ENCODE data around the gene KITLG. TPM values are rescaled to one million over a fixed set of nuclear protein-coding genes. Genes with fewer than 3 reads are reported as not detected.

Gene KITLG
- total RNA-seq, 4 donors from 2014 or later = 10.5 to 44.6 (median 29.1) TPM

DNA sequence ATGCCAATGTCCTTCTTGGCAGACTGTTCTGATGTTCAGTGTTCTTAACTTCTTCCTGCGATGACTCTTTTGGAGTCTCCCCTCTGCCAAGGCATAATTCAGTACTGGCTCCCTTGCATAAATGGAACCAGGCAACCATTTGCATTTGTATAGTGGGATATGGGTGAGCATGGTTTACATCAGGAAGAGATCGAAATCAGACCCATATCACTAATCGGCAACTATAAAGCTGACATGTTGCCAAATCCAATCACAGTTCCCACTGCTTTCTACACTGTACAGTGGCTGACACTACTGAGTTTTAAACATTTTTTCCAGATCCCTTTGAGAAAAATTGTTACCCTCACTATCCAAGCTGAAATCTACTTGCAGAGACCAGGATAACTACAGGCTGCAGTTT is 83.8 kb downstream of the KITLG start:
- no peak overlapping the region for H3K4me3 ChIP-seq
- H3K4me1 ChIP-seq = no peaks in the 10 kb centered on the region
- no peaks in the 10 kb centered on the region for H3K9me3 ChIP-seq
- H3K36me3 ChIP-seq = peaks cover 0 to 6% (median 0%) of the 10 kb centered on the region in 4 donors
- TF ChIP-seq EP300 (IDR thresholded peaks at IDR 0.05; ENCODE audit: low read depth) (no peak), POLR2AphosphoS5 (IDR thresholded peaks at IDR 0.05) (no peak), POLR2A (IDR thresholded peaks at IDR 0.05) (no peak)
- TF ChIP-seq, protein P1, sequence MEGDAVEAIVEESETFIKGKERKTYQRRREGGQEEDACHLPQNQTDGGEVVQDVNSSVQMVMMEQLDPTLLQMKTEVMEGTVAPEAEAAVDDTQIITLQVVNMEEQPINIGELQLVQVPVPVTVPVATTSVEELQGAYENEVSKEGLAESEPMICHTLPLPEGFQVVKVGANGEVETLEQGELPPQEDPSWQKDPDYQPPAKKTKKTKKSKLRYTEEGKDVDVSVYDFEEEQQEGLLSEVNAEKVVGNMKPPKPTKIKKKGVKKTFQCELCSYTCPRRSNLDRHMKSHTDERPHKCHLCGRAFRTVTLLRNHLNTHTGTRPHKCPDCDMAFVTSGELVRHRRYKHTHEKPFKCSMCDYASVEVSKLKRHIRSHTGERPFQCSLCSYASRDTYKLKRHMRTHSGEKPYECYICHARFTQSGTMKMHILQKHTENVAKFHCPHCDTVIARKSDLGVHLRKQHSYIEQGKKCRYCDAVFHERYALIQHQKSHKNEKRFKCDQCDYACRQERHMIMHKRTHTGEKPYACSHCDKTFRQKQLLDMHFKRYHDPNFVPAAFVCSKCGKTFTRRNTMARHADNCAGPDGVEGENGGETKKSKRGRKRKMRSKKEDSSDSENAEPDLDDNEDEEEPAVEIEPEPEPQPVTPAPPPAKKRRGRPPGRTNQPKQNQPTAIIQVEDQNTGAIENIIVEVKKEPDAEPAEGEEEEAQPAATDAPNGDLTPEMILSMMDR (IDR thresholded peaks at IDR 0.05) = no peak
- no peaks in the 10 kb centered on the region for H3K27me3 ChIP-seq
- in situ Hi-C loops (cut with MboI; ENCODE audit: low pct_ligation_motif_present in 1 of 4, low pct_unique_long_range_greater_than_20kb in 1 of 4, low sequenced_read_pairs in 3 of 4) (no loop called here), intact Hi-C loops (cut with DNase I; ENCODE audit: low total_unique reads) (no loop called here)
- 93% methylated on average over 2 to 3 of the region's 3 CpGs for WGBS, 2 donors (ENCODE audit: low coverage in 1 of 2)
- DNase-seq = no peak
- no peak overlapping the region for H3K27ac ChIP-seq

DNA sequence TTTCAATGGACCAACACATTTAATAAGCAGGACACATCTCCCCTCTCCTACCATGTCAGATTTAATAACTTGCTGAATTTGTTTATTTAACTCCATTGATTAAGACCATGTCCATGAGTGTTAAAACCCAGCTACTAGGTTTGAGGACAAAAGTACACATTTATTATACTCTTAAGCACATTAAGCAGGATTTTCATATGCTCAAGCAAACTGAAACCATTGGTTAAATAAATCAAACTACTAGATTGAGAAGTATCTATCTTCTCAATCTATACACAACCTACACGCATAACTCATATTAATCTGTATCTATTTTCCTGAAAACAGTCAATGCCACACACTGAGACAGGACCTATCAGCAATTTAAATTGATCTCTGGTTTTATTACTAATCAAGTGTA is 85.2 kb downstream of the KITLG start:
- TF ChIP-seq, protein P1 (IDR thresholded peaks at IDR 0.05) = no peak
- TF ChIP-seq POLR2AphosphoS5 (IDR thresholded peaks at IDR 0.05) = no peak
- TF ChIP-seq POLR2A (IDR thresholded peaks at IDR 0.05) = no peak
- TF ChIP-seq EP300 (IDR thresholded peaks at IDR 0.05; ENCODE audit: low read depth) = no peak
- no peaks in the 10 kb centered on the region for H3K4me1 ChIP-seq
- H3K4me3 ChIP-seq = no peak overlapping the region
- H3K27me3 ChIP-seq = no peaks in the 10 kb centered on the region
- no peak for DNase-seq
- H3K36me3 ChIP-seq = peaks cover 0 to 6% (median 0%) of the 10 kb centered on the region in 4 donors
- in situ Hi-C loops (cut with MboI; ENCODE audit: low pct_ligation_motif_present in 1 of 4, low pct_unique_long_range_greater_than_20kb in 1 of 4, low sequenced_read_pairs in 3 of 4) = no loop called here
- H3K27ac ChIP-seq = no peak overlapping the region
- no peaks in the 10 kb centered on the region for H3K9me3 ChIP-seq
- intact Hi-C loops (cut with DNase I; ENCODE audit: low total_unique reads) = no loop called here
- 91 to 94% methylated on average over 1 of the region's 1 CpG for WGBS, 2 donors (ENCODE audit: low coverage in 1 of 2)

DNA sequence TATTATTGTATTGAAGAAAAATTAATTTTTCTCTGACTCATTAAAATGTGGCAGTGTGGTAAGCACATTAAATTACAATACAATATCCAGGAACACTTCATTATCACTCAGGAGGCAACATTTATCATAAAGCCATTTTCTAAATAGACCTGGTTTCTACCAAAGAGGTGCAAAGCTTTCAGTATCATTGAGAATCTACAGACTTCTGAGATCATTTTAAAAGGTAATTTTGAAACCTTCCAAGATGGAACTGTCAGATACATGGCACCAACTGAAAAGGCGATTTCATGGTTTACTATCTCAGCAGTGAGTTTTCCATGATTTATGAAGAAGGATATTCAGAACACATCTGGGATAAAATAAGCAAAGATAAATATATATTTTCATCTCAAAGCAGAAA is 85.8 kb downstream of the KITLG start:
- Histone ChIP-seq H3K36me3 (peaks cover 0 to 6% (median 0%) of the 10 kb centered on the region in 4 donors), H3K9me3 (no peaks in the 10 kb centered on the region), H3K4me1 (no peaks in the 10 kb centered on the region), H3K27ac (no peak overlapping the region), H3K27me3 (no peaks in the 10 kb centered on the region), H3K4me3 (no peak overlapping the region)
- TF ChIP-seq POLR2AphosphoS5 (IDR thresholded peaks at IDR 0.05) = no peak
- TF ChIP-seq EP300 (IDR thresholded peaks at IDR 0.05; ENCODE audit: low read depth) = no peak
- TF ChIP-seq, protein P1 (IDR thresholded peaks at IDR 0.05) = no peak
- no peak for TF ChIP-seq POLR2A (IDR thresholded peaks at IDR 0.05)
- 76 to 82% methylated on average over 1 of the region's 1 CpG for WGBS, 2 donors (ENCODE audit: low coverage in 1 of 2)
- in situ Hi-C loops (cut with MboI; ENCODE audit: low pct_ligation_motif_present in 1 of 4, low pct_unique_long_range_greater_than_20kb in 1 of 4, low sequenced_read_pairs in 3 of 4) (no loop called here), intact Hi-C loops (cut with DNase I; ENCODE audit: low total_unique reads) (no loop called here)
- no peak for DNase-seq

DNA sequence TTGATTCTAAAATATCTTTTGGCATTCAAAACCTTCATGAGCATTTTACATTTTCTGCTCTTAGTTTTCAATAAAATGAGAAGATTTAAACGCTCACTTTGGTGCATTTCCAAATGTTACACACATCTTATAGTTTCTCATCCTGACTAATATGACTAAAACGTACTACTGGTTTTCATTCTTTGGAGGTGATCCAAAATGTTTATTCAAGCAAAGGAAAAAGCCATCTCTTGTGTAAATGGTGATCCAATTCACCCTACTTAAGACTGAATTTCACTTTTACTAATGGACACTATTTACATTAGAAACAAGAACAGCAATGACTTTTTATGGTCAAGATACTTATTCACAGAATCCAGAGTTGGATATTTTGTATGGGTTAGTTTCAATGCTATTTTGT is 86.6 kb downstream of the KITLG start:
- no peak for DNase-seq
- no peaks in the 10 kb centered on the region for H3K4me1 ChIP-seq
- H3K4me3 ChIP-seq = no peak overlapping the region
- H3K36me3 ChIP-seq = peaks cover 0 to 6% (median 0%) of the 10 kb centered on the region in 4 donors
- no peak overlapping the region for H3K27ac ChIP-seq
- WGBS, 2 donors (ENCODE audit: low coverage in 1 of 2) = 62 to 66% methylated on average over 2 of the region's 2 CpGs
- in situ Hi-C loops (cut with MboI; ENCODE audit: low pct_ligation_motif_present in 1 of 4, low pct_unique_long_range_greater_than_20kb in 1 of 4, low sequenced_read_pairs in 3 of 4) (no loop called here), intact Hi-C loops (cut with DNase I; ENCODE audit: low total_unique reads) (no loop called here)
- H3K27me3 ChIP-seq = no peaks in the 10 kb centered on the region
- H3K9me3 ChIP-seq = no peaks in the 10 kb centered on the region
- TF ChIP-seq POLR2A (IDR thresholded peaks at IDR 0.05) = no peak

DNA sequence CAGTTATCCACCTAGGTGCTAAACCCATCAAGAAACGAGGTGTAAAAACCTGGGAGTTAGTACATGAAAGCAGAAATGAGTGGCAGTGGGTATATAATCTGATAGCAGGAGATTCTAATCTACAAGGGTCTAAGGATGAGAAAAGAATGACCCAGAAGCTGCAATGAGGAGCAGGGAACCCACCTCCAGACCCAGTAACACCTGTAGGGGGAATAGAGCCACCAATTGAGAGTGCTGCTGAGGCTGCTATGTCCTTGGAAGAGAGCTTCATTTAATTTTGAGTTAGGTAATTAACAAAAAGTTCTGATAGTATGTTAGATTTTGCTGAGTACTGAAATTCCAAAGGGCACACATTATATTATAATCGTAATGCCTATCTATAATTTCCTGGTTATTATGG is 89.8 kb downstream of the KITLG start:
- WGBS, 2 donors (ENCODE audit: low coverage in 1 of 2) = 78 to 79% methylated on average over 2 of the region's 2 CpGs
- Histone ChIP-seq H3K4me3 (no peak overlapping the region), H3K9me3 (no peaks in the 10 kb centered on the region), H3K4me1 (no peaks in the 10 kb centered on the region), H3K27me3 (no peaks in the 10 kb centered on the region), H3K27ac (no peak overlapping the region), H3K36me3 (no peaks in the 10 kb centered on the region)
- TF ChIP-seq POLR2A (IDR thresholded peaks at IDR 0.05) (no peak), POLR2AphosphoS5 (IDR thresholded peaks at IDR 0.05) (no peak), EP300 (IDR thresholded peaks at IDR 0.05; ENCODE audit: low read depth) (no peak)
- TF ChIP-seq, protein P1 (IDR thresholded peaks at IDR 0.05) = no peak
- no peak for DNase-seq
- intact Hi-C loops (cut with DNase I; ENCODE audit: low total_unique reads) = no loop called here
- in situ Hi-C loops (cut with MboI; ENCODE audit: low pct_ligation_motif_present in 1 of 4, low pct_unique_long_range_greater_than_20kb in 1 of 4, low sequenced_read_pairs in 3 of 4) = no loop called here
